ENCODE data around the gene KRT7. TPM values are rescaled to one million over a fixed set of nuclear protein-coding genes. Genes with fewer than 3 reads are reported as not detected.
A peak's percentile ranks its signal among the peaks of the same experiment; 100 is the strongest.

Gene KRT7
- total RNA-seq, 4 donors from 2014 or later = 333 to 826 (median 460) TPM

DNA sequence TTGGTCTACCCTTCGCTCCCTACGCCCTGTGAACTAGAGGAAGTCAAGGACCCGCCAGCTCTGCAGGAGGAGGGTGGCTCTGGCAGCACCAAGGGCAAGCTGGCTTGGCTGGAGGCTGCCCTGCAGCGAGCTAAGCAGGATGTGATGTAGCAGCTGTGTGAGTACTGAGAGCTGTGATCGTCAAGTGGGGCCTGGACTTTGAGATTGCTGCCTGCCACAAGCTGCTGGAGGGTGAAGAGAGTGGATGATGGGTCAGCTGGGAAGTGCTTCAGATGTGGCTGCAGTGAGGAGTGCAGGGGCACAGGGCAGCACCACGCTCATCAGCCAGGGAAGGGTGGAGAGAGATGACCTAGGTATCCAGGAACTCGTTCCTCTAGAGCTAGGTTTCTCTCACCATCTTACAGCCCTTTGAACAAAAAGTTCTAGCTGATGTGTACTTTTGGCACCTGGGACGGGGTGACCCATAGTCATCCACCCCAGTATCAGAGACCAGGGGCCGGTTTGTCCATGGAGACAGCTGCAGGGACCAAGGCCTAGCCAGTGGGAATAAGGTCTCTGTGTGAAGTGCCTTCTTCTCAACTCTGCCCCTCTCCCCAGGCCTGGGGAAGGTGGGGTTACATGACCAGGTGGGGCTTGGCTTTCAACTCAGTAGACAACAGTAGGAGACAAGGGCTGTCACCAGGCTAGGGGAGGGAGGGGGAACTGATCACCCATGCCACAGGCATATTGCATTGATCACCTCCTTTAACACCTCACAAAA is 44.6 kb downstream of the KRT7 start:
- intact Hi-C loops (cut with DNase I) = no loop called here
- no peaks in the 10 kb centered on the region for H3K27me3 ChIP-seq
- DNase-seq = peak; percentile 40 to 83
- no peaks in the 10 kb centered on the region for H3K9me3 ChIP-seq
- TF ChIP-seq, protein P1, sequence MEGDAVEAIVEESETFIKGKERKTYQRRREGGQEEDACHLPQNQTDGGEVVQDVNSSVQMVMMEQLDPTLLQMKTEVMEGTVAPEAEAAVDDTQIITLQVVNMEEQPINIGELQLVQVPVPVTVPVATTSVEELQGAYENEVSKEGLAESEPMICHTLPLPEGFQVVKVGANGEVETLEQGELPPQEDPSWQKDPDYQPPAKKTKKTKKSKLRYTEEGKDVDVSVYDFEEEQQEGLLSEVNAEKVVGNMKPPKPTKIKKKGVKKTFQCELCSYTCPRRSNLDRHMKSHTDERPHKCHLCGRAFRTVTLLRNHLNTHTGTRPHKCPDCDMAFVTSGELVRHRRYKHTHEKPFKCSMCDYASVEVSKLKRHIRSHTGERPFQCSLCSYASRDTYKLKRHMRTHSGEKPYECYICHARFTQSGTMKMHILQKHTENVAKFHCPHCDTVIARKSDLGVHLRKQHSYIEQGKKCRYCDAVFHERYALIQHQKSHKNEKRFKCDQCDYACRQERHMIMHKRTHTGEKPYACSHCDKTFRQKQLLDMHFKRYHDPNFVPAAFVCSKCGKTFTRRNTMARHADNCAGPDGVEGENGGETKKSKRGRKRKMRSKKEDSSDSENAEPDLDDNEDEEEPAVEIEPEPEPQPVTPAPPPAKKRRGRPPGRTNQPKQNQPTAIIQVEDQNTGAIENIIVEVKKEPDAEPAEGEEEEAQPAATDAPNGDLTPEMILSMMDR (IDR thresholded peaks at IDR 0.05) = no peak
- TF ChIP-seq POLR2A (IDR thresholded peaks at IDR 0.05) = peak in 1 of 2 donors; percentile 32
- 67 to 92% methylated on average over 9 of the region's 9 CpGs for WGBS, 2 donors
- H3K4me1 ChIP-seq = peaks cover 31 to 44% of the 10 kb centered on the region in 2 donors
- no peak overlapping the region for H3K4me3 ChIP-seq (replicated peaks in 1 of 3)
- H3K36me3 ChIP-seq = no peaks in the 10 kb centered on the region
- peak overlapping the region in 2 of 3 donors; percentile 34 to 98 for H3K27ac ChIP-seq

DNA sequence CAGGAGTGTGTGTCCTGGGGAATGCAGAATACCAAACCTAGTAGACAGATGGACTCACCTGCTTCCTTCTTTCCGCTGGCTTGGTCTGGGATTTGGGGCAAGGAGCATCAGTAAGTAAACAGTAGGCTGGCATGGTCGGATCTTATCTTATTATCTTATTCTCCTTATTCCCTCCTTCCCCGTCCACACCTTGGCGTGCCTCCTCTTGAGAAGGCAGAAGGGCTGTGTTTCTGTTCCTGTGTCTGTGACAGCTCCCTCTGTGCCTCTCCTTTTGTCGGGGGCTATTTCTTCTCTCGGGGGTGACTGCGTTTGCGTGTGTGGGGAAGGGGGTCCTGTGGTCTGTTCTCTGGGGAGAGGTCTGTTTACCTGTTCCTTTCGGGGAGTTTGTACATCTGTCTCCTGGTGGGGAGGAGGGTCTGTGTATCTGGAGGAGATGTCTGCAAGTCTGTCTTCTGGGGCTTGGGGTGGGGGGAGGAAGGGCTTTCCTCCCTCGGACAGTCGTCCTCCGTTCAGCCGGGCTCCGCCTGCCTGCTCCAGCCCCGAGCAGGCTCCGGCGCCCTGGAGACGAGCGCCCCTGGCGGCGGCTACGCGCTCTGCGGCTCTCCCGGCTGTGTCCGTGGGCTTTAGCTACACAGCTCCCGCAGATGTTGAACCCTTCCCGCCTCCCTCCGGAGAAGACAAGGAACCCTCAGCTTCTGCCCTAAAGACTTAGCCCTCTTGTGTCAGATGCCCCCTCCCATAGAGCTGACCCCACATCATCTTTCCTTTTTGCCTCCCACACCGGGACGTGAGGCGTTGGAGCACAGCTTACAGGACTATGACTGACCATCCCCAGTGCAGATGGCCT is 45.8 kb downstream of the KRT7 start:
- Histone ChIP-seq H3K4me3 (replicated peaks in 1 of 3) (no peak overlapping the region), H3K4me1 (peaks cover 31 to 44% of the 10 kb centered on the region in 2 donors), H3K36me3 (no peaks in the 10 kb centered on the region), H3K27ac (peak overlapping the region; percentile 97 to 99 (median 98)), H3K9me3 (no peaks in the 10 kb centered on the region), H3K27me3 (no peaks in the 10 kb centered on the region)
- intact Hi-C loops (cut with DNase I) = no loop called here
- peak in 1 of 2 donors; percentile 76 for TF ChIP-seq POLR2A (IDR thresholded peaks at IDR 0.05)
- TF ChIP-seq, protein P1 (IDR thresholded peaks at IDR 0.05) = peak; percentile 60 to 98 (median 94)
- peak; percentile 84 to 85 for DNase-seq
- 19 to 27% methylated on average over 24 to 32 of the region's 32 CpGs for WGBS, 2 donors

DNA sequence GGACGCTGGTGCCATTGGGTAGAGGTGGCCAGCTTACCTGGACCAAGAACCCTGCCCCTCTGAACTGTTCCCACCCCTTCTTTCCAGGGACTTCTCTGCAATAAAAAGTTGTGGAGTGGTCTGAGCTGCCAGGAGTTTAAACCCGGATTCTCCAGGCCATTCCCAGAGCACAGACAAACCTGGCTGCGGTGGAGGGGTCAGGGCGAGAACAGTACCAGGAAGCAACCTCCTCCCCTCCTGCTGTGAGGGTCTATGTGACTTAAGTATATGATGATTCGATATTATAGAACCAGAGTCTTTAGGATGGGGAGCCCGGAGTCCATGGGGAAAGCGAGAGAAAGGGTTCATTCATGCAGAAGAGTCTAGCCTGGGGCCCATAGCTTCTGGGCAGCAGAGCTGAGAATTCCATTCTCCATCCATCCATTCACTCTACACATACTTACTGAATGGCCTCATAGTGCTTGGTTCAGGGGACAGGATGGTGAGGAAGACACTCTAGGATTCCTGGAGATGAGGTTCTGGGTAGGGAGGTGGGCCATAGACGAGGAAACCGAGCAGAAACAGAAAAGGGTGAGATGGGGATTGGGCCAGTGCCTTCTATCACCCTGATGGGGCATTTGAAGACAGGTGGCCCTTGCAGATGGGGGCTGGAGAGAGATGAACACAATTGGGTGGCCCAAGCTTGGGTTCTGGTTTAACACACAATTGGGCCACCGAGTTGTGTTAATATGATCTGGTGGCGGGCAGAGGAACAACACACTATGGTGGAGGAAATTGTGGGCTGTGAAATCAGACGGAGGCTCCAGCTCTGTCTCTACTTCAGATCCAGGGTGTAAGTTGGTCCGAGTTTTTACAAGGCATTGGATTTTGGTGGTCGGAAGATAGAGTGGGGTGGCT is 46.6 kb downstream of the KRT7 start:
- no peak overlapping the region for H3K4me3 ChIP-seq (replicated peaks in 1 of 3)
- TF ChIP-seq POLR2A (IDR thresholded peaks at IDR 0.05) = no peak
- TF ChIP-seq, protein P1 (IDR thresholded peaks at IDR 0.05) = peak in 1 of 6 experiments; percentile 18
- H3K27me3 ChIP-seq = no peaks in the 10 kb centered on the region
- no peaks in the 10 kb centered on the region for H3K36me3 ChIP-seq
- DNase-seq = peak in 1 of 2 donors; percentile 35
- WGBS, 2 donors = 86 to 93% methylated on average over 13 to 14 of the region's 14 CpGs
- no peaks in the 10 kb centered on the region for H3K9me3 ChIP-seq
- H3K4me1 ChIP-seq = peaks cover 31 to 44% of the 10 kb centered on the region in 2 donors
- peak overlapping the region; percentile 97 to 99 (median 98) for H3K27ac ChIP-seq
- intact Hi-C loops (cut with DNase I) = no loop called here

DNA sequence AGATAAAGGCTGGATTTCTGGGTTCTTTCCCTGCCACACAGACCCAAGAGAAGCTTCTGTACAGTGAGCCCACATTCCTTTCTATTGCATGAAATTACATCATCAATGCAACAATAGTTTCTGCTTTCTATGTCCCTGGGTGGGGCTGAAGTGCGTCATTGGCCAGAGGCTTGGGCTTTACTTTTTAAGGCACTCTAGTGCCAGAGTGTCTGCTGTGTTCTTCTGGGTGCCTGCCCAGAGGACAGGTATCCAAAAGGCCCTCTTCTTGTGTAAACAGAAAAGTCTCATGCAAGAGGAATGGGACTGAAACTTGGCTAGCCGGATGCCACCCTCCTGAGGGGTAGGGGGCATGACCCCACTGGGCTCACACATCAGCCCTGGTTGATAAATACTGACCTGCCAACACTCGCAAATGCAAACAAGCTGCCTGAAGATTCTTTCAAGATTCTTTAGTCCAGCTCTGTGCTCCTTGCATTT is 47.3 kb downstream of the KRT7 start:
- intact Hi-C loops (cut with DNase I) = no loop called here
- peak overlapping the region; percentile 97 to 99 (median 98) for H3K27ac ChIP-seq

More for the DNA sequence above, 47.3 kb downstream of the KRT7 start:
- Histone ChIP-seq H3K4me1 (peaks cover 31 to 44% of the 10 kb centered on the region in 2 donors), H3K4me3 (replicated peaks in 1 of 3) (no peak overlapping the region), H3K9me3 (no peaks in the 10 kb centered on the region), H3K36me3 (no peaks in the 10 kb centered on the region), H3K27me3 (no peaks in the 10 kb centered on the region)
- WGBS, 2 donors = 19 to 30% methylated on average over 3 of the region's 3 CpGs
- TF ChIP-seq, protein P1 (IDR thresholded peaks at IDR 0.05) = no peak
- peak in 1 of 2 donors; percentile 68 for TF ChIP-seq POLR2A (IDR thresholded peaks at IDR 0.05)
- peak; percentile 96 for DNase-seq

All from thyroid gland (tissue), 4 donors.